WTC11 (cell line): Measurements from ENCODE around the gene PHLDA3. TPM values are rescaled to one million over a fixed set of nuclear protein-coding genes. Genes with fewer than 3 reads are reported as not detected.

Experiments
- ATAC-seq: fragments of 200-7000 bp; cut with Tn5 transposase; 2 replicates; pipeline ENCODE4 v1.10.0; 2021; ENCODE audit warnings: mild to moderate bottlenecking, moderate library complexity
- CTCF ChIA-PET: fragments of 300-600 bp; sonication (Branson Sonifier 250); formaldehyde crosslinking; loops from one replicate; lab custom pipeline; 2021; ENCODE audit warnings: antibody characterized with exemption; lab: Charles Lee
- POLR2A ChIA-PET: fragments of 350-600 bp; sonication (Branson Sonifier 250); formaldehyde crosslinking; loops from one replicate; lab custom pipeline; 2021; ENCODE audit warnings: antibody characterized with exemption; lab: Charles Lee
- DNase-seq: peaks from one replicate; pipeline ENCODE4 v3.0.0; 2021; ENCODE audit warnings: low spot score
- H3K27ac Mint-ChIP-seq: 2 replicates; pipeline ENCODE4 v1.8.0; 2021; ENCODE audit warnings: mixed read lengths
- H3K27me3 Mint-ChIP-seq: 2 replicates; pipeline ENCODE4 v1.8.0; 2021; ENCODE audit warnings: low read depth, mild to moderate bottlenecking, moderate library complexity, mixed read lengths
- H3K36me3 Mint-ChIP-seq: 2 replicates; pipeline ENCODE4 v1.8.0; 2021; ENCODE audit warnings: mixed read lengths
- H3K4me1 Mint-ChIP-seq: 2 replicates; pipeline ENCODE4 v1.8.0; 2022; ENCODE audit warnings: mixed read lengths
- H3K4me3 Mint-ChIP-seq: 2 replicates; pipeline ENCODE4 v1.8.0; 2021; ENCODE audit warnings: mild to moderate bottlenecking, moderate library complexity, mixed read lengths
- H3K9me3 Mint-ChIP-seq: 2 replicates; pipeline ENCODE4 v1.8.0; 2021; ENCODE audit warnings: mixed read lengths
- FOXK1 ChIP-seq: sonication (generic); formaldehyde crosslinking; IDR thresholded peaks from 2 replicates; pipeline ENCODE4 v1.8.0; 2022; ENCODE audit warnings: mild to moderate bottlenecking, moderate library complexity, missing genetic modification reagents
- KAT7 ChIP-seq: sonication (generic); formaldehyde crosslinking; IDR thresholded peaks from 2 replicates; pipeline ENCODE4 v1.8.1; 2023; ENCODE audit warnings: missing genetic modification reagents, mild to moderate bottlenecking, borderline replicate concordance
- NFATC4 ChIP-seq: fragments of 250-450 bp; sonication (Bioruptor Pico); IDR thresholded peaks from 2 replicates; pipeline ENCODE4 v1.9.0; 2021; ENCODE audit warnings: mild to moderate bottlenecking
- RELA ChIP-seq: sonication (generic); formaldehyde crosslinking; IDR thresholded peaks from 2 replicates; pipeline ENCODE4 v1.8.1; 2022; ENCODE audit warnings: missing genetic modification reagents, mild to moderate bottlenecking, borderline replicate concordance
- RORB ChIP-seq: fragments of 250-450 bp; sonication (Bioruptor Pico); IDR thresholded peaks from 2 replicates; pipeline ENCODE4 v1.9.0; 2021; ENCODE audit warnings: mild to moderate bottlenecking
- SP1 ChIP-seq: sonication (generic); formaldehyde crosslinking; conservative IDR thresholded peaks from 2 replicates; pipeline ENCODE4 v1.8.1; 2022; ENCODE audit warnings: missing genetic modification reagents
- TEAD1 ChIP-seq: sonication (generic); formaldehyde crosslinking; IDR thresholded peaks from 2 replicates; pipeline ENCODE4 v1.8.0; 2022; ENCODE audit warnings: mild to moderate bottlenecking, missing genetic modification reagents
- ZBTB21 ChIP-seq: sonication (generic); formaldehyde crosslinking; IDR thresholded peaks from 2 replicates; pipeline ENCODE4 v1.8.1; 2023; ENCODE audit warnings: mild to moderate bottlenecking, missing genetic modification reagents, borderline replicate concordance
- ZNF396 ChIP-seq: fragments of 250-450 bp; sonication (Bioruptor Pico); IDR thresholded peaks from 2 replicates; pipeline ENCODE4 v1.8.0; 2021; ENCODE audit warnings: mild to moderate bottlenecking, moderate library complexity, borderline replicate concordance
- ZNF416 ChIP-seq: fragments of 250-450 bp; sonication (Bioruptor Pico); IDR thresholded peaks from 2 replicates; pipeline ENCODE4 v1.9.0; 2021; ENCODE audit warnings: mild to moderate bottlenecking, inconsistent platforms
- total RNA-seq: library from RNA; stranded (reverse); gene quantifications from 3 replicates; pipeline ENCODE4 v1.2.3, GENCODE V29; 2021
- TF ChIP-seq, protein P1 (sequence below): sonication (generic); formaldehyde crosslinking; IDR thresholded peaks from 2 replicates; pipeline ENCODE4 v1.8.0; 2023; ENCODE audit warnings: missing genetic modification reagents
- TF ChIP-seq, protein P2 (sequence below): sonication (generic); formaldehyde crosslinking; IDR thresholded peaks from 2 replicates; pipeline ENCODE4 v1.8.0; 2023; ENCODE audit warnings: missing genetic modification reagents, mild to moderate bottlenecking, borderline replicate concordance
- TF ChIP-seq, protein P3 (sequence below): fragments of 200-600 bp; IDR thresholded peaks from 2 replicates; pipeline ENCODE4 v1.8.0; 2022; ENCODE audit warnings: antibody characterized with exemption
- TF ChIP-seq, protein P4 (sequence below): fragments of 250-450 bp; sonication (Bioruptor Pico); IDR thresholded peaks from 2 replicates; pipeline ENCODE4 v1.9.0; 2021; ENCODE audit warnings: mild to moderate bottlenecking
- TF ChIP-seq, protein P5 (sequence below): sonication (generic); formaldehyde crosslinking; IDR thresholded peaks from 2 replicates; pipeline ENCODE4 v1.8.0; 2022; ENCODE audit warnings: mild to moderate bottlenecking, missing genetic modification reagents
- TF ChIP-seq, protein P6 (sequence below): sonication (generic); formaldehyde crosslinking; IDR thresholded peaks from 2 replicates; pipeline ENCODE4 v1.8.0; 2022; ENCODE audit warnings: mild to moderate bottlenecking, missing genetic modification reagents

Gene PHLDA3
- total RNA-seq, 1 experiment from 2014 or later, result 95.1 TPM

DNA sequence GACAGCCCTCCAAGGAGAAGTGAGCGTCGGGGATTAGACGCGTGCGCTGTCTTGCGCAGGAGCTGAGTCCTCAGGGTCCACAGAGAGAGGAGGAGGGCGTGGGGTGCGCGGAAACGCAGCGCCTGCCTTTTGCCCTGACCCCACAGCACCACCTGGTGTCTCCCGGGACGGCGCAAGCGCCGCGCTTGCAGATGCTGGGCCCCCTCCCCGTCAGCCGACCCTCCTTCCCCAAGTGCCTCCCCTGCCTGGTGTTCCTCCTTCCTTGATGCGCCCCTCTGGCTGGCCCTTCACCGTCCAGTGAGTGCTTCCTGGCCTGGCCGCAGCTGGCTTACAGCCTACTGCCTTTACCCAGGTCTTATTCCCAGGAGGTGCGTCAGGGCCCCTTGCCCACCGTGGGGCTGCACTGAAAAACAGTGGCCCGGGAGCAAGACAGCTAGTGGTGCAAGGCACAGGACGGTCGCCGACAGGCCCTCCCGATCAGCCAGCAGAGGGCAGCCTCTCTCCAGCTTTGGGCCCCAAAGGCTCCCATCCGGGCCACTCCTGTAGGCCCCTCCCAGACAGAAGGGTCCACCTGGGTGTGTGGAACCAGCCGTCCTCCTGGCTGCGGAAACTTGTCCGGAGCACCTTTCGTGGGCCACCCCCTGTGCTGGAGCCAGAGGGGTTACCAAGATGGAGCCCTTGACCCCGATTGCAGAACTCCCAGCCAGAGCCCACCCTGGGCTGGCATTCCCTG lies 12.9 kb upstream of the PHLDA3 start (continued):
- TF ChIP-seq, protein P1, sequence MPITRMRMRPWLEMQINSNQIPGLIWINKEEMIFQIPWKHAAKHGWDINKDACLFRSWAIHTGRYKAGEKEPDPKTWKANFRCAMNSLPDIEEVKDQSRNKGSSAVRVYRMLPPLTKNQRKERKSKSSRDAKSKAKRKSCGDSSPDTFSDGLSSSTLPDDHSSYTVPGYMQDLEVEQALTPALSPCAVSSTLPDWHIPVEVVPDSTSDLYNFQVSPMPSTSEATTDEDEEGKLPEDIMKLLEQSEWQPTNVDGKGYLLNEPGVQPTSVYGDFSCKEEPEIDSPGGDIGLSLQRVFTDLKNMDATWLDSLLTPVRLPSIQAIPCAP (CRISPR knock-in tag), result 0 out of 2 replicates have a peak, but pooled peaks have one; percentile 15
- TF ChIP-seq RORB (CRISPR knock-in tag) (no peak), RELA (CRISPR knock-in tag) (no peak), KAT7 (CRISPR knock-in tag) (no peak), ZNF416 (CRISPR knock-in tag) (no peak), ZNF396 (no peak), FOXK1 (CRISPR knock-in tag) (0 out of 2 replicates have a peak, but pooled peaks have one; percentile 59), TEAD1 (0 out of 2 replicates have a peak, but pooled peaks have one; percentile 11), SP1 (CRISPR knock-in tag) (peak; percentile 58), ZBTB21 (CRISPR knock-in tag) (peak; percentile 65; the same call in 1 of the 2 replicates), NFATC4 (CRISPR knock-in tag) (no peak)
- TF ChIP-seq, protein P2, sequence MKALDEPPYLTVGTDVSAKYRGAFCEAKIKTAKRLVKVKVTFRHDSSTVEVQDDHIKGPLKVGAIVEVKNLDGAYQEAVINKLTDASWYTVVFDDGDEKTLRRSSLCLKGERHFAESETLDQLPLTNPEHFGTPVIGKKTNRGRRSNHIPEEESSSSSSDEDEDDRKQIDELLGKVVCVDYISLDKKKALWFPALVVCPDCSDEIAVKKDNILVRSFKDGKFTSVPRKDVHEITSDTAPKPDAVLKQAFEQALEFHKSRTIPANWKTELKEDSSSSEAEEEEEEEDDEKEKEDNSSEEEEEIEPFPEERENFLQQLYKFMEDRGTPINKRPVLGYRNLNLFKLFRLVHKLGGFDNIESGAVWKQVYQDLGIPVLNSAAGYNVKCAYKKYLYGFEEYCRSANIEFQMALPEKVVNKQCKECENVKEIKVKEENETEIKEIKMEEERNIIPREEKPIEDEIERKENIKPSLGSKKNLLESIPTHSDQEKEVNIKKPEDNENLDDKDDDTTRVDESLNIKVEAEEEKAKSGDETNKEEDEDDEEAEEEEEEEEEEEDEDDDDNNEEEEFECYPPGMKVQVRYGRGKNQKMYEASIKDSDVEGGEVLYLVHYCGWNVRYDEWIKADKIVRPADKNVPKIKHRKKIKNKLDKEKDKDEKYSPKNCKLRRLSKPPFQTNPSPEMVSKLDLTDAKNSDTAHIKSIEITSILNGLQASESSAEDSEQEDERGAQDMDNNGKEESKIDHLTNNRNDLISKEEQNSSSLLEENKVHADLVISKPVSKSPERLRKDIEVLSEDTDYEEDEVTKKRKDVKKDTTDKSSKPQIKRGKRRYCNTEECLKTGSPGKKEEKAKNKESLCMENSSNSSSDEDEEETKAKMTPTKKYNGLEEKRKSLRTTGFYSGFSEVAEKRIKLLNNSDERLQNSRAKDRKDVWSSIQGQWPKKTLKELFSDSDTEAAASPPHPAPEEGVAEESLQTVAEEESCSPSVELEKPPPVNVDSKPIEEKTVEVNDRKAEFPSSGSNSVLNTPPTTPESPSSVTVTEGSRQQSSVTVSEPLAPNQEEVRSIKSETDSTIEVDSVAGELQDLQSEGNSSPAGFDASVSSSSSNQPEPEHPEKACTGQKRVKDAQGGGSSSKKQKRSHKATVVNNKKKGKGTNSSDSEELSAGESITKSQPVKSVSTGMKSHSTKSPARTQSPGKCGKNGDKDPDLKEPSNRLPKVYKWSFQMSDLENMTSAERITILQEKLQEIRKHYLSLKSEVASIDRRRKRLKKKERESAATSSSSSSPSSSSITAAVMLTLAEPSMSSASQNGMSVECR (CRISPR knock-in tag), result 0 out of 2 replicates have a peak, but pooled peaks have one; percentile 34
- TF ChIP-seq, protein P3, sequence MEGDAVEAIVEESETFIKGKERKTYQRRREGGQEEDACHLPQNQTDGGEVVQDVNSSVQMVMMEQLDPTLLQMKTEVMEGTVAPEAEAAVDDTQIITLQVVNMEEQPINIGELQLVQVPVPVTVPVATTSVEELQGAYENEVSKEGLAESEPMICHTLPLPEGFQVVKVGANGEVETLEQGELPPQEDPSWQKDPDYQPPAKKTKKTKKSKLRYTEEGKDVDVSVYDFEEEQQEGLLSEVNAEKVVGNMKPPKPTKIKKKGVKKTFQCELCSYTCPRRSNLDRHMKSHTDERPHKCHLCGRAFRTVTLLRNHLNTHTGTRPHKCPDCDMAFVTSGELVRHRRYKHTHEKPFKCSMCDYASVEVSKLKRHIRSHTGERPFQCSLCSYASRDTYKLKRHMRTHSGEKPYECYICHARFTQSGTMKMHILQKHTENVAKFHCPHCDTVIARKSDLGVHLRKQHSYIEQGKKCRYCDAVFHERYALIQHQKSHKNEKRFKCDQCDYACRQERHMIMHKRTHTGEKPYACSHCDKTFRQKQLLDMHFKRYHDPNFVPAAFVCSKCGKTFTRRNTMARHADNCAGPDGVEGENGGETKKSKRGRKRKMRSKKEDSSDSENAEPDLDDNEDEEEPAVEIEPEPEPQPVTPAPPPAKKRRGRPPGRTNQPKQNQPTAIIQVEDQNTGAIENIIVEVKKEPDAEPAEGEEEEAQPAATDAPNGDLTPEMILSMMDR, result peak; percentile 88
- TF ChIP-seq, protein P4, sequence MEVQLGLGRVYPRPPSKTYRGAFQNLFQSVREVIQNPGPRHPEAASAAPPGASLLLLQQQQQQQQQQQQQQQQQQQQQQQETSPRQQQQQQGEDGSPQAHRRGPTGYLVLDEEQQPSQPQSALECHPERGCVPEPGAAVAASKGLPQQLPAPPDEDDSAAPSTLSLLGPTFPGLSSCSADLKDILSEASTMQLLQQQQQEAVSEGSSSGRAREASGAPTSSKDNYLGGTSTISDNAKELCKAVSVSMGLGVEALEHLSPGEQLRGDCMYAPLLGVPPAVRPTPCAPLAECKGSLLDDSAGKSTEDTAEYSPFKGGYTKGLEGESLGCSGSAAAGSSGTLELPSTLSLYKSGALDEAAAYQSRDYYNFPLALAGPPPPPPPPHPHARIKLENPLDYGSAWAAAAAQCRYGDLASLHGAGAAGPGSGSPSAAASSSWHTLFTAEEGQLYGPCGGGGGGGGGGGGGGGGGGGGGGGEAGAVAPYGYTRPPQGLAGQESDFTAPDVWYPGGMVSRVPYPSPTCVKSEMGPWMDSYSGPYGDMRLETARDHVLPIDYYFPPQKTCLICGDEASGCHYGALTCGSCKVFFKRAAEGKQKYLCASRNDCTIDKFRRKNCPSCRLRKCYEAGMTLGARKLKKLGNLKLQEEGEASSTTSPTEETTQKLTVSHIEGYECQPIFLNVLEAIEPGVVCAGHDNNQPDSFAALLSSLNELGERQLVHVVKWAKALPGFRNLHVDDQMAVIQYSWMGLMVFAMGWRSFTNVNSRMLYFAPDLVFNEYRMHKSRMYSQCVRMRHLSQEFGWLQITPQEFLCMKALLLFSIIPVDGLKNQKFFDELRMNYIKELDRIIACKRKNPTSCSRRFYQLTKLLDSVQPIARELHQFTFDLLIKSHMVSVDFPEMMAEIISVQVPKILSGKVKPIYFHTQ (CRISPR knock-in tag), result no peak

DNA sequence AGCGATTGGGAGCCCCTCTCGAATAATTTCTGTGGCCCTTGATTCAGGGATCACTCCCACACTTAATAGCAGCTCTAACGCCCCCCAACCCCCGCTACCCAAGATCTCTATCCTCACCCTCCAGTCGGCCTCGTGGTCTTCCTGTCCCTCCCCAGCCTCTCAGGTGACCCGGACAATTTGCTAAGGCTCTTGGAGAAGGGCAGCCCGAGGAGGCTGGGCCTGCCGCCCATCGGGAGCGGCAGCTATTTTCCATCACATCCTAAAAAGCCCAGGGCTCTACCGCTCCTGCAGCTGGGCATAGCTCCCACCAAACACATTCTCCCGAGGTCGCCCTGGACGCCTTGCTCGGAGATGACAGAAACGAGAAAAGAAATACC lies 12.0 kb upstream of the PHLDA3 start:
- Mint-ChIP-seq H3K9me3 (no peaks in the 10 kb centered on the region), H3K4me1 (peaks cover 32% of the 10 kb centered on the region), H3K36me3 (no peaks in the 10 kb centered on the region), H3K27ac (peak overlapping the region; percentile 90), H3K27me3 (peaks cover 4% of the 10 kb centered on the region), H3K4me3 (peak overlapping the region; percentile 84)
- ChIA-PET CTCF (interaction anchor here (0.7 to 7.1 kb wide), 51 partner anchors 8 to 625 kb away, joined by 3 to 390 read pairs (median 8); partner anchors contain the start of genes CSRP1, IPO9, LMOD1 and NAV1), POLR2A (interaction anchor here (0.5 to 3.4 kb wide), 11 partner anchors 9 to 168 kb away, joined by 3 to 36 read pairs (median 8); partner anchors contain the start of genes CSRP1 and PHLDA3)
- TF ChIP-seq, protein P5, sequence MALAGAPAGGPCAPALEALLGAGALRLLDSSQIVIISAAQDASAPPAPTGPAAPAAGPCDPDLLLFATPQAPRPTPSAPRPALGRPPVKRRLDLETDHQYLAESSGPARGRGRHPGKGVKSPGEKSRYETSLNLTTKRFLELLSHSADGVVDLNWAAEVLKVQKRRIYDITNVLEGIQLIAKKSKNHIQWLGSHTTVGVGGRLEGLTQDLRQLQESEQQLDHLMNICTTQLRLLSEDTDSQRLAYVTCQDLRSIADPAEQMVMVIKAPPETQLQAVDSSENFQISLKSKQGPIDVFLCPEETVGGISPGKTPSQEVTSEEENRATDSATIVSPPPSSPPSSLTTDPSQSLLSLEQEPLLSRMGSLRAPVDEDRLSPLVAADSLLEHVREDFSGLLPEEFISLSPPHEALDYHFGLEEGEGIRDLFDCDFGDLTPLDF (CRISPR knock-in tag), result no peak
- TF ChIP-seq, protein P6, sequence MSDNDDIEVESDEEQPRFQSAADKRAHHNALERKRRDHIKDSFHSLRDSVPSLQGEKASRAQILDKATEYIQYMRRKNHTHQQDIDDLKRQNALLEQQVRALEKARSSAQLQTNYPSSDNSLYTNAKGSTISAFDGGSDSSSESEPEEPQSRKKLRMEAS (CRISPR knock-in tag), result peak; percentile 53; the same call in 1 of the 2 replicates
- DNase-seq (peak; percentile 33), ATAC-seq (peak; percentile 1; the same call in 1 of the 2 replicates)
